Hematopoietic multipotent progenitor cell treated with erythropoietin and hydrocortisone succinate and interleukin-3 and kit ligand, for 15 days (in vitro differentiated cells): ENCODE data around the gene MATK.
"Not testable (repeated sequence)": the region's sequence is repeated elsewhere in the genome, so short reads cannot be mapped to it uniquely, and the experiment has no call there.

ENCODE experiments used
- DNase-seq: peaks from one replicate; pipeline ENCODE4 v3.0.0-alpha.2; 2015; ENCODE audit warnings: low spot score

MATK gene

GRCh38 chr19:3785938-3786824 lies at the start of gene MATK:
Gene MATK, minus strand, starts transcription at chr19:3786381. Its CDS starts 1,246 bp downstream, at chr19:3785135.
- no peak for DNase-seq

GRCh38 chr19:3835055-3835435 lies 48.9 kb upstream of the MATK start:
- DNase-seq: no peak

- DNase-seq: no peak
Observed at GRCh38 chr19:3834349-3835054, 48.3 kb upstream of the MATK start.

- no peak for DNase-seq
Observed at GRCh38 chr19:3833578-3834348, 47.6 kb upstream of the MATK start.

- no peak for DNase-seq
Observed at GRCh38 chr19:3832001-3832400, 45.8 kb upstream of the MATK start.

- DNase-seq: no peak
Observed at GRCh38 chr19:3831601-3832000, 45.4 kb upstream of the MATK start.

- DNase-seq: no peak
Observed at GRCh38 chr19:3830621-3831589, 44.7 kb upstream of the MATK start.

GRCh38 chr19:3827306-3827705 lies 41.1 kb upstream of the MATK start:
- DNase-seq: no peak

GRCh38 chr19:3826163-3826562 lies 40.0 kb upstream of the MATK start:
- no peak for DNase-seq

- DNase-seq: no peak
Observed at GRCh38 chr19:3825286-3825956, 39.2 kb upstream of the MATK start.

- no peak for DNase-seq
Observed at GRCh38 chr19:3823350-3823713, 37.2 kb upstream of the MATK start.

- DNase-seq: no peak
Observed at GRCh38 chr19:3822683-3823349, 36.6 kb upstream of the MATK start.

- DNase-seq: peak; percentile 60
Observed at GRCh38 chr19:3821857-3822364, 35.7 kb upstream of the MATK start.

GRCh38 chr19:3821156-3821555 lies 35.0 kb upstream of the MATK start:
- no peak for DNase-seq

- DNase-seq: no peak
Observed at GRCh38 chr19:3819989-3820388, 33.8 kb upstream of the MATK start.

GRCh38 chr19:3818918-3819317 lies 32.7 kb upstream of the MATK start:
- no peak for DNase-seq

GRCh38 chr19:3818466-3818865 lies 32.3 kb upstream of the MATK start:
- DNase-seq: no peak

- no peak for DNase-seq
Observed at GRCh38 chr19:3817761-3818160, 31.6 kb upstream of the MATK start.

GRCh38 chr19:3816566-3817218 lies 30.5 kb upstream of the MATK start:
- no peak for DNase-seq

- not testable (repeated sequence) for DNase-seq
Observed at GRCh38 chr19:3816148-3816547, 30.0 kb upstream of the MATK start.
